MCF 10A (cell line): ENCODE data around the gene VAMP2. TPM values are rescaled to one million over a fixed set of nuclear protein-coding genes. Genes with fewer than 3 reads are reported as not detected.

Experiments
- BruUV-seq: library from RNA; stranded (reverse); fragments of 400-500 nt; replicated peaks from 2 replicates; lab custom pipeline; 2021; lab: Mats Ljungman, UMichigan
- CTCF ChIA-PET: fragments of 300-600 bp; sonication (Branson Sonifier 250); formaldehyde crosslinking; extraction: SDS; loops from one replicate; lab custom pipeline; 2021; ENCODE audit warnings: antibody characterized with exemption, inconsistent platforms; lab: Yijun Ruan, JAX
- POLR2A ChIA-PET: fragments of 300-600, 350-650 bp; sonication (Branson Sonifier 250); formaldehyde crosslinking; extraction: SDS; loops from one replicate; lab custom pipeline; 2020; ENCODE audit warnings: antibody characterized with exemption, inconsistent platforms; lab: Yijun Ruan, JAX
- DNase-seq: peaks from one replicate; pipeline ENCODE4 v3.0.0-alpha.2; 2018; ENCODE audit not compliant: unreplicated experiment
- H3K27ac Mint-ChIP-seq: one replicate; pipeline ENCODE4 v1.8.0; 2022; ENCODE audit warnings: mild to moderate bottlenecking, low read depth, mixed read lengths; ENCODE audit not compliant: unreplicated experiment
- H3K27me3 Mint-ChIP-seq: one replicate; pipeline ENCODE4 v1.8.0; 2022; ENCODE audit warnings: mixed read lengths; ENCODE audit not compliant: insufficient read depth, unreplicated experiment
- H3K36me3 Mint-ChIP-seq: one replicate; pipeline ENCODE4 v1.8.0; 2022; ENCODE audit warnings: mild to moderate bottlenecking, moderate library complexity, mixed read lengths; ENCODE audit not compliant: insufficient read depth, unreplicated experiment
- H3K4me1 Mint-ChIP-seq: one replicate; pipeline ENCODE4 v1.8.0; 2022; ENCODE audit warnings: mixed read lengths; ENCODE audit not compliant: insufficient read depth, unreplicated experiment
- H3K4me3 Mint-ChIP-seq: one replicate; pipeline ENCODE4 v1.8.0; 2022; ENCODE audit warnings: mild to moderate bottlenecking, moderate library complexity, mixed read lengths; ENCODE audit not compliant: unreplicated experiment
- H3K9me3 Mint-ChIP-seq: one replicate; pipeline ENCODE4 v1.8.0; 2022; ENCODE audit warnings: mixed read lengths; ENCODE audit not compliant: unreplicated experiment
- intact Hi-C: fragments of 100-400 bp; cut with micrococcal nuclease; formaldehyde crosslinking; loops from 2 replicates; pipeline ENCODE4 v1.14.1; 2022
- total RNA-seq: library from RNA; stranded (reverse); gene quantifications from 2 replicates; pipeline ENCODE4 v1.2.3, GENCODE V29; 2022
- TF ChIP-seq, protein P1 (sequence below): fragments of 200-600 bp; IDR thresholded peaks from one replicate; pipeline ENCODE4 v1.8.0; 2022; ENCODE audit warnings: antibody characterized with exemption, mild to moderate bottlenecking; ENCODE audit not compliant: unreplicated experiment

Gene VAMP2
- total RNA-seq, 1 experiment from 2014 or later = 37.7 TPM

DNA sequence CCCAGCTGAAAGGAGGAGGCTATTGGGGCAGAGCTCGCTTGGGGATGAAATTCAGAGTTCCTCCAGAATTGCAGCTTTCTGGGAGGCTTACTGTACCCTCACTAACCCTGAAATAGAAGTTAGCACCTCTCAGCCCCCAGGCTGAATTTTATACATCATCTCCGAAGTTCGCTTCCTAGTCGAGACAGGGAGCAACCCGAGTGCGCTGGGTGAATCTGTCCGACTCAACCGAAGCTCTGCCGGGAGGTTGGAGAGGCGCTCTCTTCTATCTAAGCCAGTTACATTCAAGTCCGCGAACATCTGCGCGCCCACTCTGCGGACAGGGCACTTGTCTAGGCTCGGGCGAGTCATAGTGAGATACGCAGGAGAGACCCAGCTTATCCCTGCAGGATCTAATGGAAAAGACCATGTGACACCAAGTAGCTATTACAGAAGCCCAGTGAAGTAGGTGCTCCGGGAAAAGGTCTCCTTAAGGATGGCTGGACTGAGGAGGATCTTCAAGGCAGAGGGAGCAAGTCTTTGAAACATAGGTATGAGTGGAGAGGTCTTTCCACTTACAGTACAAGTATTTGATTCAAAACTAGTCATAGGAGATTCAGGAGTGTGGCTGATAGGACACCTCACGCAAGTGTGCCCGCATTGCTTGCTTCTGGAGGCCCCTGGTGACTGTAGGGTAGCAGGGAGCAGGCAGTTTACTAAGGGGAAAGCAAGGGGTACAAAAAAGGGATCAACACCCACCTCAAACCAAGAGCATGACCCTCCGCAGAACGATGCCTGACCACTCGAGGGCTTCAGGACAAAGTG lies 38.2 kb downstream of the VAMP2 start:
- Mint-ChIP-seq H3K4me3 (peak overlapping the region; percentile 77), H3K27me3 (no peaks in the 10 kb centered on the region), H3K27ac (no peak overlapping the region), H3K36me3 (peaks cover 37% of the 10 kb centered on the region), H3K9me3 (no peaks in the 10 kb centered on the region), H3K4me1 (peaks cover 47% of the 10 kb centered on the region)
- POLR2A ChIA-PET = interaction anchor here (0.8 to 4.0 kb wide), 13 partner anchors 8 to 267 kb away, joined by 3 to 101 read pairs (median 4); partner anchors contain the start of genes BORCS6, NAA38, PER1 and SLC25A35
- BruUV-seq = no TSS peak
- peak; percentile 37 for DNase-seq
- CTCF ChIA-PET = interaction anchor here (0.6 to 3.1 kb wide), 7 partner anchors 14 to 632 kb away, joined by 3 to 12 read pairs (median 4); no protein-coding TSS in a partner anchor
- TF ChIP-seq, protein P1, sequence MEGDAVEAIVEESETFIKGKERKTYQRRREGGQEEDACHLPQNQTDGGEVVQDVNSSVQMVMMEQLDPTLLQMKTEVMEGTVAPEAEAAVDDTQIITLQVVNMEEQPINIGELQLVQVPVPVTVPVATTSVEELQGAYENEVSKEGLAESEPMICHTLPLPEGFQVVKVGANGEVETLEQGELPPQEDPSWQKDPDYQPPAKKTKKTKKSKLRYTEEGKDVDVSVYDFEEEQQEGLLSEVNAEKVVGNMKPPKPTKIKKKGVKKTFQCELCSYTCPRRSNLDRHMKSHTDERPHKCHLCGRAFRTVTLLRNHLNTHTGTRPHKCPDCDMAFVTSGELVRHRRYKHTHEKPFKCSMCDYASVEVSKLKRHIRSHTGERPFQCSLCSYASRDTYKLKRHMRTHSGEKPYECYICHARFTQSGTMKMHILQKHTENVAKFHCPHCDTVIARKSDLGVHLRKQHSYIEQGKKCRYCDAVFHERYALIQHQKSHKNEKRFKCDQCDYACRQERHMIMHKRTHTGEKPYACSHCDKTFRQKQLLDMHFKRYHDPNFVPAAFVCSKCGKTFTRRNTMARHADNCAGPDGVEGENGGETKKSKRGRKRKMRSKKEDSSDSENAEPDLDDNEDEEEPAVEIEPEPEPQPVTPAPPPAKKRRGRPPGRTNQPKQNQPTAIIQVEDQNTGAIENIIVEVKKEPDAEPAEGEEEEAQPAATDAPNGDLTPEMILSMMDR = no peak
- intact Hi-C loops = loop anchor here (5.0 kb wide), 1 partner anchor 258 kb away; the partner anchor contains the start of gene RPL26

DNA sequence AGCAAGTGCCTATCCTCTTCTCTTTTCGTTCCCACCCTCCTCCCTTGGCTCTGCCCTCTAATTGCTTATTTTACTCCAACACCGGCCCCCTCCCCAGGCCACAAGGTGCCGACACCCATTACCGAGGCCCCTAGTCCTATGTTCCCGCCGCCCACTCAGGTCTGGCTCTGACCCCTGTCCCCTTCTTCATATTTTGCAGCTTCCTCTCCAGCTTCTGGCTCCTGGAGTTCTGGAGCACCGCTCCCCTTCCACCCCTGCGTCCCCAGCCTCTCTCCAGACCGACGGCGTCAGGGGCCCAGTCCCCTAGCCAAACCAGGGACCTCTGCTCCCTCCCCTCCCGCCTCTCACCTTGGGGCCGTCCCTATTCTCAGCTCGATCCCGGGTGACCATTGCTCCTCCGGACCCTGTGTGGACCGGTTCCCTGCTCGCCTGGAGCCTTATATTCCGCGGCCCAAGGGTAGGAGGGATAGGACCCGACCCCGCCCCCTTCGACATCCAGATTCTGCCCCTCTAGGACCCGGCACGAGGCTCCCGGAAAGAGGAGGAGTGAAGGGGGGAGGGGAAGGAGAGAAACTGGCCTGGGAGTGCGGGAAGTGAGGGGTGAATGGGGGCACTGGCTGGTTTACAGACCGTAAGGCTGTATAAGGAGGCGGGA lies 38.9 kb downstream of the VAMP2 start, which contains the start of gene HES7:
HES7 (minus strand) TSS at position 412 of the 655 bp plus-strand sequence; CDS start at position 390, 22 bp downstream.
- peak; percentile 73 for DNase-seq
- H3K4me3 Mint-ChIP-seq = peak within 1 kb of the TSS; percentile 77
- CTCF ChIA-PET = interaction anchor here (0.7 to 3.1 kb wide), 8 partner anchors 14 to 226 kb away, joined by 3 to 12 read pairs (median 4); no protein-coding TSS in a partner anchor

DNA sequence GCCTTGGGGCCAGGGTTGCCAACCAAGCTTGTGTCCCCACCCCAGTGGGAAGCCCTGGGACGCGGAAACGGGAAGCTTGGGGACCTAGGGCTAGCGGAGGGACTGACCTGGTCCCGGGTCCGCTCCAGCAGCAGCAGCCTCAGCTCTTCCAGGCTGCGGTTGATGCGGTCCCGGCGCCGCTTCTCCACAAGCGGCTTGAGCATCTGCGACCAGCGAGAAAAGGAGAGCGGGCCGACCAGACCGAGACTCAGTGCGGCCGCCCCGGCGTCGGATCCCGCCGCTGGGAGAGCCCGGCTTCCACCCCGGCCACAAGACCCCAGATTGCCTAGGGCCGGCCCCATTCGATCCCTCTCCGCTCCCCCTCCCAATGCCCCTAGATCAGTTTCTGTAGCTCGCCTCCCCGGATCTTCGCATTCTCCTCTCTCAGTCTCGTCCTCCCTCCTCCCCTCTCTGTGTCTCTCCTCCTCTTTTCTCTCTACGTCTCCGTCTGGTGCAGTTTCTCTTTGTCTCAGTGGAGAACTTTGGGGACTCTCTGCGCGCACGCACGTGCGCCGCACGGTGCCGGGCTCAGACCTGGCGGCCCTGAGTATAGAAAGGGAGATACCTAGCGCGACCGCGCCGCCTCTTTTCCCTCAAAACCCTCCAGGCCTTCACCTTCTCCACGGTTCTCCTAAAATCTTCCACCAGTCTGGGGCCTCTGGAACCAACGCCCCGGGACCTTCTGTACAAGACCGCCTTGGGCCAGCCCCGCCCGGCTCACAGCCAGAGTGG lies 39.6 kb downstream of the VAMP2 start:
- DNase-seq = peak; percentile 61
- Mint-ChIP-seq H3K4me3 (peak overlapping the region; percentile 77), H3K9me3 (no peaks in the 10 kb centered on the region), H3K27ac (peak overlapping the region; percentile 0), H3K36me3 (peaks cover 49% of the 10 kb centered on the region), H3K27me3 (no peaks in the 10 kb centered on the region), H3K4me1 (peaks cover 53% of the 10 kb centered on the region)
- ChIA-PET CTCF (interaction anchor here (0.5 to 3.1 kb wide), 9 partner anchors 8 to 225 kb away, joined by 3 to 12 read pairs (median 4); no protein-coding TSS in a partner anchor), POLR2A (interaction anchor here (0.6 to 4.0 kb wide), 19 partner anchors 12 to 191 kb away, joined by 3 to 101 read pairs (median 4); partner anchors contain the start of genes BORCS6, CTC1, PER1 and PFAS)
- intact Hi-C loops = loop anchor here (1.0 to 5.0 kb wide), 3 partner anchors 29 to 259 kb away; partner anchors contain the start of genes PER1 and RPL26
- BruUV-seq = no TSS peak
- TF ChIP-seq, protein P1 = no peak

More for the DNA sequence above, 38.9 kb downstream of the VAMP2 start, which contains the start of gene HES7:
- no TSS peak for BruUV-seq
- intact Hi-C loops = loop anchor here (1.0 to 5.0 kb wide), 2 partner anchors 28 to 258 kb away; partner anchors contain the start of genes PER1 and RPL26
- peaks cover 44% of the 10 kb centered on the region for H3K36me3 Mint-ChIP-seq
- H3K4me1 Mint-ChIP-seq = peaks cover 47% of the 10 kb centered on the region
- H3K27me3 Mint-ChIP-seq = no peaks in the 10 kb centered on the region
- H3K9me3 Mint-ChIP-seq = no peaks in the 10 kb centered on the region
- POLR2A ChIA-PET = interaction anchor here (0.6 to 4.0 kb wide), 16 partner anchors 9 to 267 kb away, joined by 3 to 101 read pairs (median 4); partner anchors contain the start of genes BORCS6, NAA38, PER1 and SLC25A35
- peak within 1 kb of the TSS; percentile 0 for H3K27ac Mint-ChIP-seq
- TF ChIP-seq, protein P1 = no peak
